Embryonic facial prominence (tissue), 1 donor: Measurements from ENCODE around the gene CD248.
"Not testable (repeated sequence)": the region's sequence is repeated elsewhere in the genome, so short reads cannot be mapped to it uniquely, and the experiment has no call there.

Experiments
- DNase-seq: peaks from one replicate; pipeline ENCODE4 v3.0.0-alpha.2; 2016; ENCODE audit errors: extremely low spot score

Gene CD248

GRCh38 chr11:66289548-66290329, 27.1 kb downstream of the CD248 start:
- DNase-seq, result peak; percentile 80

DNA sequence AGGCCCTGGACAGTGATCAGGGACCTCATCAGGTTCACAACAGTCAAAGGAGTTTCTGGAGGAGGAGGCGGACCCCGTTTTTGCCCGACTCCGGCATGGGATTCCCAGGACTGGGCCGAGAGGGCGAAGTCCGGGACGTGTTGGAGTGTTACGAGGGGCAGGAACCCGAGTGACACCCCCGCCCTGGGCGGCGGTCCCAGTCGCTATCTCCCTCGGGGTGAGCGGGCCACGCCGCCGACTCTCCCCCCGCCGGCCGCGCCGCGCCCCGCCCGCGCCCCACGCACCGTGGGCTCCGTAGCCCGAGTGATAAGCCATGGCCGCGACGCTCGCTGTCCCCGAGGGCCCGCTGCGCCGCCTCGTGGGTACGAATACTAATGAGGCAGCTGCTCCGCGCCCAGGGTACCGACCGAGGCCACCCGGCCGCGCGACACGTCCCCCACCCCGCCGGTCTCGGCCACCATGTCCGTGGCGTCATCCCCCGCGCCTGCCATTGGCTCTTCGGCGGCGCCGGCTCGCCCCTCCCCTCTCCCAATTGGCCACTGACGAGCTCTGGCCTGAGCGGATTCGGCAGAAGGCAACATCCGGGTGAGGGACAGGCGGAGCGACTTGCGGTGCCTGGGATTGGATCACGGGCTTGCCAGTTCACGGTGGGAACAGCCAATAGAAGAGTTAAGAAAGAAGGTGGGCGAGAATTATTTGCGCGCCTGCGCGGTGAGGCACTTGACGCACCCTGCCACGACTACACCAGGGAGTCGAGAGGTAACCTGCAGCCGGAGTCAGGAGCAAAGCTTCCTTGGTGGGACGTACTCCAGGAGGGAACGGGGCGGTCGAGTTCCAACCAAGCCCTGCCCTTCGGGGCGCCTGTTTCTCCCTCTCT, 27.9 kb downstream of the CD248 start, which contains the start of gene YIF1A:
YIF1A (minus strand) TSS at position 473 of the 877 bp plus-strand sequence; CDS start at position 315, 158 bp downstream.
- DNase-seq, result peak; percentile 99

DNA sequence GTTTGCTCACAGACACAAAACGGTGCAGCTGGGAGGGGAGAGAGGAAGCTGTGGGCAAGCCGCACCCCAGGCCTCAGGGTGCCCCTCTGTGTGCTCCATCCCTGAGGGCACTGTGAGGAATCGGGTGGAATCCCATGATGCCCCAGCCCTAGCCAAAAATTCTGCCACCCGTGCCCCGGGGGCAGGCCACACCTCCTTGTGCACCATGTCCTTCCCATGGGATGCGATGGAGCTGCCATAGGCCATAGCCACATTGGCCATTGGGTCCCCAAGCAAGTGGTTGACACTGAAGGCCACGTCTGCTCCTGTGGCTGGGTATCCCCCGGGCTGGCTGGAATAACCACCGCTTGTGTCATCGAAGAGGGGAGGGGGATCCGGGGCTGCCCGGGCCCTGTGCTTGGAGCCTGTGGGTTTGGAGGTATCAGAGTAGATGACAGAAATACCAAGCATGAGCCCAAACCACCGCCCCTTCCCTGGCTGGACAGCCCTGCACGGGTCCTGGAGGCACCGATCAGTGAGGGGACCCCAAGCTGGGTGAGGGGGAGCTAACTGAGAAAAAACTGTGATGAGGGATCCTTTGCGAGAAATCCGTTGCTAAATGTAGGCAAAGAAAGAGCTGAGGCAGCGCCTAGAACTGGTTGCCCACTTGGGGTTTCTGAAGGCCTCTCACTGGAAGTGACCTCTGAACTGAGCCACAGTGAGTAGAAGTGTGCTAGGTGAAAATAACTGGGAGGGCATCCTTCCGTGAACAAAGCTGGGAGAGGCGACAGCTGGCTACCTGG, 28.8 kb downstream of the CD248 start:
- DNase-seq, result no peak

DNA sequence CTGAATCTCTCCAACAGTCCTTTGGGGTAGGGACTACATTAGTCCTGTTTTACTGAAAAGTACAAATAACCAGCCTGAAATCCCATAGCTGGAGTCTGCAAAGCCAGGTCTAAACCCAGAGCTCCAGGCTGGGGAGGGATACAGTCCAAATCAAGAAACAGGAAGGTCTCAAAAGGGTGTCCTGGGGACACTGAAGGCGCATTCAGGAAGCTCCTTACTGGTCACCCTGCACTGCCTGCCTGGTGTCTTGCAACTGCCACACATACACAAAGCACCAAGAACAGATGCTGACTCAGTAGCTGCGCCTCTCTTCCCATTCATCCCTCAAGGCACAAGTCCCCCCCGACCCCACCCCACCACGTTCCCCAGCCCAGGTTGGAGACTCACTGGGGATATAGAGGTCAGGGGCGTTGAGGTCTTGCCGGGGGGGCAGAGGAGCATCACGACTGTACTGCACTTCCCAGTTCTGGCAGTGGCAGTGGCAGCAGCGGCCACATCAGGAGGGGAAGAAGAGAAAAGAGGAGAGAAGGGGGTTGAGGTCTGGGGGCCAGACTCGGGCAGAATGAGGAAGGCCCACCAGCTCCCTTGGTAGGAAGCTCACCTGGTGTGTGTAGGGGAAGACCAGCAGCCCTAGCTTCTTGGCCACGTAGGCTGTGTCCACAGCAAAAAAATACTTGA, 29.5 kb downstream of the CD248 start:
- no peak for DNase-seq

GRCh38 chr11:66286699-66287098, 30.1 kb downstream of the CD248 start:
- no peak for DNase-seq

DNA sequence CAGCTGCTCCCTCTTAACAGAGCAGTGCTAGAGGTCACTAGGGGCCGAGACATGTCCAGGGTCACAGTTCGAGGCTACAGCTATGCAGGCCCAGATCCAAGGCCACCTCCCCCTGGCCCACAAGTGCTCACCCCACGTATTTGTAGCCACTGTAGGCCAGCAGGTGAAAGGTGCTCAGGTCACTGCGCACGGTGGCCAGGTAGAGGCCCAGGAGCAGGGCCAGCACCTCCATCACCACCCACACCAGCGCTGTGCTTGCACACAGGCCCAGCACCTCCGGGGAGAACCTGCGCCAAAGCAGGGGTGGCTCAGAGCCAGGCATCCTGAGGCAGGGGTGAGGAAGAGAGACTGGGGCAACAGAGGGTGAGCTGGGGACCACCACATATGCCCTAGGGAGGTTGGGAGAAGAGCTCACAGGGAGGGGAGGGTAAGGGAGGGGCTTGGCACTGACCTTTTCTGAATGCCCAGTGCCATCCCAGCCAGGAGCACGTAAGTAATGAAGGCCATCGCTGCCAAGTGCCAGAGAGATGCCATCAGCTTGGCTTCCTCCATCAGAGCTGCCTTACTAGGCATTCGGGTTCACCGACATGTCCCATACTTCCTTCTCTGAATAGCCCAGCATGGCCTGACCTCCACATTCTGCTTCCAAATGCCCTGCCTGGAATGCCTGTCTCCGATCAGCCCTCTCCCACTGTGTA, 31.4 kb downstream of the CD248 start:
- no peak for DNase-seq

- no peak for DNase-seq
Observed at GRCh38 chr11:66284526-66285078, 32.2 kb downstream of the CD248 start.

DNA sequence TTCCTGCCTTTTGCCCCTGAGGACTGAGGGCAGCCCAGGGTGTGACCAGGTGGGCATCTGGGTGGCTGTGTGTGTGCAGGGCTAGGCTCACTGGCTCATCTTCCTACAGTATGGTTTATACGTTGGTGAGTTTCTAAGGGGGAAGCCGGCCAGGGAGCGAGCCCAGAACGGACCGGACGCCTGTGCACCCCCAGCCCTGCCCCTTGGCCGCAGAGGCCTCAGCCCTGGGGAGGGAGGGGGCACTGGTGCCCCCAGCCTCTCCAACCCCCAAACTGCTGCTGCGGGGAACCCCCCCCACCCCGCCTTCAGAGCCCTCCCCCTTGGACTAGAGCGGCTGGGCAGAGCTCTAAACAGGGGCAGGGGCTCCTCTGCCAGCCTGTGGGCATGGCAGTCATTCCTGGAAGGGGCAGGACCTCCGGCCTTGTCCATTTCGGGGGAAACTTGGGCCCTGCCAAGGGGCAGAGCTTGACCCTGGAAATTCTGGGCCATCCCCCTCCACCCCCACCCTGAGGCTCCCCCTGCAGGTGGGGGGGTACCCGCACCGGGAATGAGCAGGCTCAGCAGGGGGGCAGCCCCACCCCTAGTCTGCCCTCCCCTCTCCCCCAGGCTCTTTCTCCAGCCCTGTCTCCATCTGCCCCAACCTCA, 33.3 kb downstream of the CD248 start:
- DNase-seq, result no peak

GRCh38 chr11:66282468-66283455, 34.1 kb downstream of the CD248 start:
- peak; percentile 96 for DNase-seq

- DNase-seq, result no peak
Observed at GRCh38 chr11:66281776-66282467, 34.9 kb downstream of the CD248 start.

DNA sequence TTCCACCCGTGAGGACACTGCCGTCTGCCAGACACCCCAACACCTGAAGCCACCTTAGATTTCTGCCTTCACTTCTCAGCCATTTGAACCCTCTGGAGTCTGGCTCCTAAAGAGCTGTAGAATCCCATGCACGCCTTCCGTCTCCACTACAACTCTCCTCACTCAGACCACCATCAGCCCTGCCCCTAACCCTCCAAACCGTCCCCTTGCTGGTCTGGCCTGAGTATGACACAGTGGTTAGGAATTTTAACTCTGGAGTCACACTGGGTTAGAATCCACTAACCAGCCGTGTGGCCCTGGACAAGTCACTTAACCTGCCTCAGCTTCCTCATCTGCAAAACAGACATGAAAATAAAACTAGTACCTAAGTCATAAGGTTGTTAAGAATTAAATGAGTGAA, 35.8 kb downstream of the CD248 start:
- DNase-seq, result no peak

GRCh38 chr11:66280428-66280827, 36.4 kb downstream of the CD248 start:
- no peak for DNase-seq

- DNase-seq, result no peak
Observed at GRCh38 chr11:66279092-66279734, 37.6 kb downstream of the CD248 start.

- no peak for DNase-seq
Observed at GRCh38 chr11:66278363-66279091, 38.3 kb downstream of the CD248 start.

DNA sequence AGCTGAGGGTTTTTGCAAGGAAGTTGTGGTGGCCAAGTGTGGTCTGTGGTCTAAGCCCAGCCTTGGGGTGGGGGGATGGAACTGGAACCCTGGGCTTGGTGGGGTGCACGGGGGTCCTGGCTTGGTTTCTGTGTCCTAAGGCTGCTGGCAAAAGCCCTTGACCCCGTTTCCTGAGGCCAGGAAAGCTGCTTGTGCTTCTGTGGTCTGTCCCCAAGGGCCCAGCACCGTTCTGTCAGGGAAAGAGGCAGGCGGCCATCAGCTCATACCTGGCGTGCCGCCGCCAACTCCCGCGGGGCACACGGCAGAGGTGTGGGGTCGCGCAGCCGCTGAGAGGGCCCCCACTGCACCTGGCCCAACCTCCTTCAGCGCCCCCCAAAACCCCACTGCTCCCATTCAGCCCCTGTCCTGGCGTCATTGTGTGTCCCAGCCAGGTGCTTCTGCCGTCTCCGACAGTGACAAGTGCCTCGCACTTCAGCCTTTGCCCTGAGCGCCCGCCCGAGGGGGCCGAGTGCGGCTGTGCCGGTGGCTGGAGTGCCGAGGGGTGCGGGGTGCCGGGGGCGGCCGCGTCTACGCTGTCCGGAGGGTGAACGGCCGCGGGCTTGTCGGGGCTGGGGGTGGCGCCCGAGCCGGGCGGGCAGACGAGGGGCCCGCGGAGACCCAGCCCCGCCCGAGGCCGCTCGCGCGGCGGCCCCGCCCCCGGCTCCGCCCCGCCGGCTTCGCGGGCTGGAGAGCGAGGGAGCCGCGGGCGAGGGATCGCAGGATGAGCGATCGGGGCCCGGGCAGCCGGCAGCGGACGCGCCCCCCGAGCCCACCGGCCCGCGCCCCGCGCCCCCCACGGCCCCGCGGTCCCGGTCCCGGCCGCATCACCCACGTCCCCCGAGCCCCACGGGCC, 39.1 kb downstream of the CD248 start, which contains the start of gene CNIH2:
CNIH2 (plus strand) TSS at position 705 of the 892 bp plus-strand sequence. CDS start 282 bp downstream, outside the sequence.
- no peak for DNase-seq

DNA sequence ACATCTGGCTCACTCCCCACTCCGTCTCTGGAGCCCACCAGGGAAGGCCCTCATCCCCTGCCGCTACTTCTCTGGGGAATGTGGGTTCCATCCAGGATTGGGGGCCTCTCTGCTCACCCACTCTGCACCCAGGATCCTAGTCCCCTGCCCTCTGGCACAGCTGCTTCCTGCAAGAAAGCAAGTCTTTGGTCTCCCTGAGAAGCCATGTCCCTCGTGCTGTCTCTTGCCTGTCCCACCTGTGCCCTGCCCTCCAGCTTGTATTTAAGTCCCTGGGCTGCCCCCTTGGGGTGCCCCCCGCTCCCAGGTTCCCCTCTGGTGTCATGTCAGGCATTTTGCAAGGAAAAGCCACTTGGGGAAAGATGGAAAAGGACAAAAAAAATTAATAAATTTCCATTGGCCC, 39.8 kb downstream of the CD248 start:
- not testable (repeated sequence) for DNase-seq
